Stimulated activated naive CD4-positive, alpha-beta T cell treated with Interleukin-2 at 50 U/mL for 16 hours (primary cell): ENCODE measurements around the gene PPP1R14C.

ENCODE experiments used
- DNase-seq: peaks from one replicate; lab custom pipeline; 2025; lab: John Stamatoyannopoulos, UW

The PPP1R14C gene

GRCh38 chr6:150138638-150139037, 4.2 kb upstream of the PPP1R14C start:
- no peak for DNase-seq

- DNase-seq = no peak
Observed at GRCh38 chr6:150139533-150139932, 3.3 kb upstream of the PPP1R14C start.

GRCh38 chr6:150140236-150140969, 2.4 kb upstream of the PPP1R14C start:
- DNase-seq = no peak

GRCh38 chr6:150142097-150142669, 661 bp upstream of the PPP1R14C start:
- no peak for DNase-seq

- no peak for DNase-seq
Observed at GRCh38 chr6:150143516-150144293, 861 bp downstream of the PPP1R14C start.

- no peak for DNase-seq
Observed at GRCh38 chr6:150144294-150144868, 1.5 kb downstream of the PPP1R14C start.

GRCh38 chr6:150145427-150145826, 2.6 kb downstream of the PPP1R14C start:
- DNase-seq = no peak

- DNase-seq = no peak
Observed at GRCh38 chr6:150145830-150146229, 3.0 kb downstream of the PPP1R14C start.

- no peak for DNase-seq
Observed at GRCh38 chr6:150146436-150146835, 3.6 kb downstream of the PPP1R14C start.

- no peak for DNase-seq
Observed at GRCh38 chr6:150149146-150149545, 6.3 kb downstream of the PPP1R14C start.

GRCh38 chr6:150150458-150150820, 7.6 kb downstream of the PPP1R14C start:
- DNase-seq = no peak

- DNase-seq = no peak
Observed at GRCh38 chr6:150150821-150151646, 8.2 kb downstream of the PPP1R14C start.

- no peak for DNase-seq
Observed at GRCh38 chr6:150152891-150153876, 10.3 kb downstream of the PPP1R14C start.

- no peak for DNase-seq
Observed at GRCh38 chr6:150153905-150154492, 11.2 kb downstream of the PPP1R14C start.

GRCh38 chr6:150156460-150156859, 13.6 kb downstream of the PPP1R14C start:
- DNase-seq = no peak

- DNase-seq = no peak
Observed at GRCh38 chr6:150157081-150157480, 14.2 kb downstream of the PPP1R14C start.

- DNase-seq = no peak
Observed at GRCh38 chr6:150159757-150160156, 16.9 kb downstream of the PPP1R14C start.

GRCh38 chr6:150163970-150164369, 21.1 kb downstream of the PPP1R14C start:
- no peak for DNase-seq

- no peak for DNase-seq
Observed at GRCh38 chr6:150165020-150165702, 22.3 kb downstream of the PPP1R14C start.

- no peak for DNase-seq
Observed at GRCh38 chr6:150167479-150167873, 24.6 kb downstream of the PPP1R14C start.
